GM15510 (cell line): ENCODE measurements around the gene SLC16A8.

Experiments used
- POLR2A ChIP-seq: IDR thresholded peaks from 3 replicates; pipeline ENCODE4 v1.6.1; 2011; ENCODE audit warnings: borderline replicate concordance; ENCODE audit not compliant: insufficient read length; ENCODE audit errors: extremely low read depth

SLC16A8 gene

GRCh38 chr22:38083931-38084631, at the start of gene SLC16A8:
TSS of gene SLC16A8 (minus strand) at chr22:38084184. CDS start at chr22:38082873, 1,311 bp downstream.
- TF ChIP-seq POLR2A: no peak

- TF ChIP-seq POLR2A: no peak
These were observed 49.3 kb upstream of the SLC16A8 start for GRCh38 chr22:38133331-38133730.

- no peak for TF ChIP-seq POLR2A
These were observed 48.8 kb upstream of the SLC16A8 start for GRCh38 chr22:38132794-38133193.

- TF ChIP-seq POLR2A: no peak
These were observed 48.2 kb upstream of the SLC16A8 start for GRCh38 chr22:38132136-38132535.

- TF ChIP-seq POLR2A: no peak
These were observed 47.4 kb upstream of the SLC16A8 start for GRCh38 chr22:38131399-38131798.

GRCh38 chr22:38129856-38130255, 45.9 kb upstream of the SLC16A8 start:
- TF ChIP-seq POLR2A: no peak

- no peak for TF ChIP-seq POLR2A
These were observed 45.0 kb upstream of the SLC16A8 start for GRCh38 chr22:38129021-38129420.

- TF ChIP-seq POLR2A: no peak
These were observed 43.9 kb upstream of the SLC16A8 start for GRCh38 chr22:38127869-38128268.

- no peak for TF ChIP-seq POLR2A
These were observed 43.1 kb upstream of the SLC16A8 start for GRCh38 chr22:38126928-38127668.

GRCh38 chr22:38125751-38126201, 41.8 kb upstream of the SLC16A8 start:
- TF ChIP-seq POLR2A: no peak

- no peak for TF ChIP-seq POLR2A
These were observed 41.1 kb upstream of the SLC16A8 start for GRCh38 chr22:38125038-38125610.

GRCh38 chr22:38124236-38124974, 40.4 kb upstream of the SLC16A8 start:
- TF ChIP-seq POLR2A: no peak

GRCh38 chr22:38122616-38123015, 38.6 kb upstream of the SLC16A8 start:
- TF ChIP-seq POLR2A: no peak

- TF ChIP-seq POLR2A: no peak
These were observed 36.6 kb upstream of the SLC16A8 start for GRCh38 chr22:38120359-38121110.
